MM.1S (cell line): ENCODE measurements around the gene CCN5.

Experiments used
- DNase-seq: peaks from one replicate; pipeline ENCODE4 v3.0.0-alpha.2; 2015
- H2AFZ ChIP-seq: fragments of 300-600 bp; sonication (generic); 2 replicates; pipeline ENCODE4 v1.6.0; 2016; ENCODE audit warnings: antibody characterized with exemption, low read length
- H3F3A ChIP-seq: fragments of 300-600 bp; sonication (generic); 2 replicates; pipeline ENCODE4 v1.6.1; 2016; ENCODE audit warnings: mild to moderate bottlenecking, antibody characterized with exemption, low read length, moderate library complexity, mixed read lengths; ENCODE audit not compliant: insufficient read depth
- H3K27ac ChIP-seq: fragments of 300-600 bp; sonication (generic); 2 replicates; pipeline ENCODE4 v1.5.1; 2016; ENCODE audit warnings: mild to moderate bottlenecking, low read length
- H3K27me3 ChIP-seq: fragments of 300-600 bp; sonication (generic); replicated peaks from 2 replicates; pipeline ENCODE4 v1.6.0; 2016; ENCODE audit warnings: low read length; ENCODE audit not compliant: insufficient read depth
- H3K36me3 ChIP-seq: fragments of 300-600 bp; sonication (generic); replicated peaks from 2 replicates; pipeline ENCODE4 v1.6.1; 2016; ENCODE audit warnings: mild to moderate bottlenecking, low read length, mixed read lengths; ENCODE audit not compliant: insufficient read depth
- H3K4me1 ChIP-seq: fragments of 300-600 bp; sonication (generic); 2 replicates; pipeline ENCODE4 v1.6.1; 2016; ENCODE audit warnings: low read length, mixed read lengths
- H3K4me2 ChIP-seq: fragments of 300-600 bp; sonication (generic); 2 replicates; pipeline ENCODE4 v1.6.0; 2016; ENCODE audit warnings: low read depth, low read length
- H3K4me3 ChIP-seq: fragments of 300-600 bp; sonication (generic); 2 replicates; pipeline ENCODE4 v1.5.1; 2016; ENCODE audit warnings: low read length, mixed read lengths
- H3K79me2 ChIP-seq: fragments of 300-600 bp; sonication (generic); 2 replicates; pipeline ENCODE4 v1.6.1; 2016; ENCODE audit warnings: mixed run types, low read length, mixed read lengths
- H3K9ac ChIP-seq: fragments of 300-600 bp; sonication (generic); 2 replicates; pipeline ENCODE4 v1.6.1; 2016; ENCODE audit warnings: low read length, mixed read lengths
- H3K9me2 ChIP-seq: fragments of 300-600 bp; sonication (generic); replicated peaks from 2 replicates; pipeline ENCODE4 v1.6.1; 2016; ENCODE audit warnings: mild to moderate bottlenecking, low read length, mixed read lengths; ENCODE audit not compliant: insufficient read depth
- H3K9me3 ChIP-seq: fragments of 300-600 bp; sonication (generic); replicated peaks from 2 replicates; pipeline ENCODE4 v1.6.1; 2016; ENCODE audit warnings: mild to moderate bottlenecking, low read length, mixed read lengths; ENCODE audit not compliant: insufficient read depth
- H4K20me1 ChIP-seq: fragments of 300-600 bp; sonication (generic); 2 replicates; pipeline ENCODE4 v1.6.1; 2016; ENCODE audit warnings: mild to moderate bottlenecking, low read length, moderate library complexity, mixed read lengths; ENCODE audit not compliant: insufficient read depth
- CTCF ChIP-seq: fragments of 300-600 bp; sonication (generic); IDR thresholded peaks from 2 replicates; pipeline ENCODE4 v1.5.1; 2016; ENCODE audit warnings: antibody characterized with exemption, low read length, mixed read lengths
- EZH2 ChIP-seq: fragments of 300-600 bp; sonication (generic); optimal IDR thresholded peaks from 2 replicates; pipeline ENCODE3; 2017; ENCODE audit warnings: low read depth, mild to moderate bottlenecking, antibody characterized with exemption, low read length, mixed read lengths
- EZH2phosphoT487 ChIP-seq: fragments of 300-600 bp; sonication (generic); IDR thresholded peaks from 2 replicates; pipeline ENCODE4 v1.6.1; 2018; ENCODE audit warnings: antibody characterized with exemption, low read length

CCN5 gene

GRCh38 chr20:44688053-44688625, 27.0 kb upstream of the CCN5 start:
- Histone ChIP-seq H3F3A (no peaks in the 10 kb centered on the region), H3K27me3 (peaks cover 62% of the 10 kb centered on the region), H3K9ac (no peak overlapping the region), H2AFZ (no peak overlapping the region), H3K36me3 (no peaks in the 10 kb centered on the region), H3K9me3 (no peaks in the 10 kb centered on the region), H4K20me1 (no peaks in the 10 kb centered on the region), H3K9me2 (no peaks in the 10 kb centered on the region), H3K4me1 (no peaks in the 10 kb centered on the region), H3K79me2 (no peaks in the 10 kb centered on the region), H3K4me2 (no peak overlapping the region), H3K4me3 (no peak overlapping the region), H3K27ac (no peak overlapping the region)
- DNase-seq: no peak
- TF ChIP-seq EZH2phosphoT487 (no peak), EZH2 (no peak), CTCF (no peak)

GRCh38 chr20:44689809-44690208, 25.4 kb upstream of the CCN5 start:
- no peak for DNase-seq
- no peaks in the 10 kb centered on the region for H3K4me1 ChIP-seq

GRCh38 chr20:44690781-44691423, 24.3 kb upstream of the CCN5 start:
- H3K9me2 ChIP-seq: no peaks in the 10 kb centered on the region
- TF ChIP-seq CTCF (no peak), EZH2 (no peak), EZH2phosphoT487 (no peak)
- no peaks in the 10 kb centered on the region for H3K36me3 ChIP-seq
- no peaks in the 10 kb centered on the region for H4K20me1 ChIP-seq
- no peaks in the 10 kb centered on the region for H3K79me2 ChIP-seq
- no peak overlapping the region for H3K4me2 ChIP-seq
- no peak for DNase-seq
- peaks cover 89% of the 10 kb centered on the region for H3K27me3 ChIP-seq
- H3K9ac ChIP-seq: no peak overlapping the region
- H3K4me1 ChIP-seq: peaks cover 5% of the 10 kb centered on the region; the same call in 1 of the 2 replicates
- peaks cover 5% of the 10 kb centered on the region; the same call in 1 of the 2 replicates for H3F3A ChIP-seq
- no peak overlapping the region for H3K27ac ChIP-seq
- no peak overlapping the region for H3K4me3 ChIP-seq
- H3K9me3 ChIP-seq: no peaks in the 10 kb centered on the region
- no peak overlapping the region for H2AFZ ChIP-seq

More at GRCh38 chr20:44689809-44690208, 25.4 kb upstream of the CCN5 start:
- Histone ChIP-seq H3K4me2 (no peak overlapping the region), H3K79me2 (no peaks in the 10 kb centered on the region), H3K4me3 (no peak overlapping the region), H3K36me3 (no peaks in the 10 kb centered on the region), H3K9me2 (no peaks in the 10 kb centered on the region), H3K27me3 (peaks cover 79% of the 10 kb centered on the region), H3F3A (no peaks in the 10 kb centered on the region), H2AFZ (no peak overlapping the region), H3K9me3 (no peaks in the 10 kb centered on the region), H3K27ac (no peak overlapping the region), H4K20me1 (no peaks in the 10 kb centered on the region), H3K9ac (no peak overlapping the region)
- TF ChIP-seq EZH2 (no peak), EZH2phosphoT487 (no peak), CTCF (no peak)
